Sciatic nerve (tissue), 2 donors: Measurements from ENCODE around the gene CPT1A. TPM values are rescaled to one million over a fixed set of nuclear protein-coding genes. Genes with fewer than 3 reads are reported as not detected.

Experiments used
- ATAC-seq: fragments of 200-7000 bp; cut with Tn5 transposase; one replicate; pipeline ENCODE4 v1.9.1; 2020; ENCODE audit warnings: mild to moderate bottlenecking, moderate library complexity
- DNase-seq: peaks from one replicate; pipeline ENCODE4 v3.0.0-alpha.2; 2020; ENCODE audit warnings: low spot score
- intact Hi-C: fragments of 100-400 bp; cut with DNase I; formaldehyde crosslinking; loops from one replicate; pipeline ENCODE4 v1.14.2; 2022
- total RNA-seq: library from RNA; stranded (reverse); fragmentation: NEBNext Ultra II Directional; extraction: Animal tissue kit (Norgen Biotek cat#: 25700); gene quantifications from one replicate; pipeline ENCODE4 v1.2.1, GENCODE V29; 2021
- donor health status: DM: no; HTN: no; CAD: no.
- donor health status: DM: no; HTN: no; CAD: no.

Gene CPT1A
- total RNA-seq, 1 donor from 2014 or later = 55.9 TPM

DNA sequence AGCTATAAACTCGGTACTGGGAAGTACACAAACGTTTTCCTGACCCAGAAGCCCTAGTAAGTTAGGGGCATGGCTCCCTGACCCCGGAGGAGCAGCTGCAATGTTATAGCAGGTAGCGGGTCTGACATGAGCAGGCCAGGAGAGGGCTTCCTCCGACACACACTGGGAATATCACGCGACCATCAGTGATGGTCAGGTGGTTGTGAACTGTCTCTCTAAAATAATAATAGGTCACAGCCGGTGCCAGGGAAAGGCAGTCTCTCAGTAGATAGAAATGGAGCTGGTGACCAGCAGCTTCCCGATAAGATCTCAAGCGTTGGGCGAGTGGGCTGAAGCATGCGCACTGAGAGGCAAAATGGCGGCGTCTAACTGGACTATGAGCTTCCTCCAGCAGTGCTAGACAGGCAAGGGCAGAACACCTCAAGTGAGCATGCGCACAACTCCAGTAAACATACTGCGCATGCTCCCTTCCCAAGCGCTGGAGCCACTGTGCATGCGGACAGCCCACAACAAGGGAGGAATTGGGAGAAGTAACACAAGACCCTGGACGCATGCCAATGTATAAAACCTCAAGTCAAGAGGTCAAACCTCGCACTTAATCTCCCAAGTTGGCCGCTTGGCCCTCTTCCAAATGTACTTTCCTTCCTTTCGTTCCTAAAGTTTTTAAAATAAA lies 68.1 kb downstream of the CPT1A start:
- intact Hi-C loops = no loop called here
- ATAC-seq = peak; percentile 90

DNA sequence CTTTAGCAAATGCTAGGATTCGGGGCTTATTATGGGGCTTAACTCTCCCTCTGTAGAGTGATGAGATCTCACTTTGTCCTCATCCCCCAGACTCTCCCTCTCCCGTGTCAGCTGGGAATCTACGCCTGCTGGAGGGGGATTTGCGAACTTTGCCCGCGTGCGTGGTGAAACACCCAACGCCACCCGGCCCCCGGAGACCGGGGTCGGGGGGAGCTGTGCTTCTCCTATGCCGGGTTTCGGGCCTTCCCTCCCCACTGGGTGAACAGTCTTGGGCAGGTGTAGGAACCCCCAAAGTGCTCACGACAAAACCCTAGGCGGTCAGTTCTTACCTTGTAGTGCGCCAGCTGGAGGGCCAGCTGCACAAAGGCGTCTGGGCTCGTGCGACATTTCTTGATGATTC lies 68.8 kb downstream of the CPT1A start:
- intact Hi-C loops = no loop called here
- no peak for DNase-seq
- ATAC-seq = no peak

More for the DNA sequence above, 68.1 kb downstream of the CPT1A start:
- peak; percentile 63 for DNase-seq

- ATAC-seq (no peak), DNase-seq (no peak)
- intact Hi-C loops = no loop called here
These were observed 70.9 kb downstream of the CPT1A start for GRCh38 chr11:68770781-68771180.

- no peak for ATAC-seq
- no peak for DNase-seq
- intact Hi-C loops = no loop called here
These were observed 74.0 kb downstream of the CPT1A start for GRCh38 chr11:68767672-68768071.

GRCh38 chr11:68766786-68767185 lies 74.9 kb downstream of the CPT1A start:
- no peak for ATAC-seq
- intact Hi-C loops = no loop called here
- DNase-seq = no peak

- intact Hi-C loops = no loop called here
- DNase-seq (no peak), ATAC-seq (no peak)
These were observed 77.0 kb downstream of the CPT1A start for GRCh38 chr11:68764746-68765145.

DNA sequence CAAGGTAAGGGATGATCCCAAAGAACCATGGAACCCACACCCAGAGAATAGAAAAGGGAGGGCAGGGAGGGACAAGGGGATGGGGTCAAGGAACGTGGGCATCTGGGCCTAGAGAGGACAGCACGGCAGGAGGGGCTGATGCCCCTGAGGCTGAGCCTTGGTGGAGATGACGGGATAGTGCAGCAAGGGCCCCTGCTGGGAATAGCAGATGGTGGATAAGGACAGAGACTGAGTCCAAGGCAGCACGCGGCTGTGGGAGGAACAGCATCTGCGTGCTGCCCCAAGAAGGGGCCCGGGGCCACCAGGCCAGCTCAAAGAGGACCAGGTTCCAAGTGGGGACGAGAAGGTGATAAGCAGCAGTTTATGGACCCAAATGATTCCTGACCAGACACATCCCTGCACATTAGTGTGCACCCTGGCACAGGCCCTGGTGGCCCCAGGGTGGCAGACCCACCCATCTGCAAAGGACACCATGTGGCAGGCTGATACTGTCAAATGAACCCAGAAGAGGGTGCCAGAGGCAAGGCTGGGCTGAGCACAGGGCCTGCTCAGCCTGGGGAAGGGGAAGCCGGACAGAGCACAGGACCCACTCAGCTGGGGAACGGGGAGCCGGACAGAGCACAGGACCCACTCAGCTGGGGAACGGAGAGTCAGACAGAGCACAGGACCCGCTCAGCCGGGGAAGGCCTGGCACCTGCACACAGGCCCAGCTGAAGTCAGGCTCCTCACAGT lies 77.6 kb downstream of the CPT1A start:
- DNase-seq = no peak
- intact Hi-C loops = no loop called here
- ATAC-seq = peak; percentile 49

DNA sequence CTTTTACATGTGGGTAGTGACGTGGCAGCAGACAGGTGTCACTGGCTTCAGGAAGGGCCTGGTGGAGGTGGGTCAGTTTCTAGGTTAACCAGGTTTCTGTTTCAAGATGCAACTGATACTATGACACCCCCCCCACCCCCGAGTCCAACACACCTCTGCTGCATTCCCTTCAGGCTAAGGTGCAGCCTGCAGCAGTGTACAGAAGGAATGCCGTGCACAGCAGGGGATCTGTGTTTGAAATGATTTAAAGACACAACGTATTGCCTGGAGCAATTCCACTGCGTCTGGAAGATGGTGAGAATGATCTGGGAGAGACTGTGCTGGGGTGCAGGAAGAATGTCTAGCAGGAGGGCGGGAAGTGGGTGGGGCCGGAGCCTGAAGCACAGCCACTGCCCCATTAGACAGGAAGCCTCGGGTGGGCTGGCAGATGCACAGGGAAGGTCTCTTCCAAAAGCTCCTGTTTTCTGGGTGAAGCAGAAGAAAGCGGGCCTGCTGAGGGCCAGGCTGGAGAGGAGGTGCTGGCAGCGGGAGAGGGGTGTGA lies 78.5 kb downstream of the CPT1A start:
- no peak for DNase-seq
- intact Hi-C loops = no loop called here
- no peak for ATAC-seq

- intact Hi-C loops = no loop called here
- ATAC-seq (no peak), DNase-seq (no peak)
These were observed 79.2 kb downstream of the CPT1A start for GRCh38 chr11:68762481-68762880.

DNA sequence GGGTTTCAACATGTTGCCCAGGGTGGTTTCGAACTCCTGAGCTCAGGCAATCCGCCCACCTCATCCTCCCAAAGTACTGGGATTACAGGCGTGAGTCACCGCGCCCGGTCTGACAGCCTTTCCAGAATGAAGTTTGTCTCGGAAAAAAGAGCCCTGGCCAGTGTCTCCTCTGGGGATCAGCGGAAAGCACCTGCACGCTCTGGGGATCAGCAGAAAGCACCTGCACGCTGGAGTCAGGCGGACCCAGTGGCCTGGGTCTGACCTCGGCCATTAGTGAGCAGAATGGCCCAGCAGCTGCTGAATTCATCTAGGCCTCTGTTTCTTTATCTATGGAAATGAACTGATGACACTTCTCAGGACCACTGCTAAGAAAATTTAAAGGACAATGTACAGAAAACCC lies 79.9 kb downstream of the CPT1A start:
- intact Hi-C loops = no loop called here
- ATAC-seq (no peak), DNase-seq (no peak)

- intact Hi-C loops = no loop called here
- DNase-seq = no peak
- no peak for ATAC-seq
These were observed 81.7 kb downstream of the CPT1A start for GRCh38 chr11:68759991-68760390.

DNA sequence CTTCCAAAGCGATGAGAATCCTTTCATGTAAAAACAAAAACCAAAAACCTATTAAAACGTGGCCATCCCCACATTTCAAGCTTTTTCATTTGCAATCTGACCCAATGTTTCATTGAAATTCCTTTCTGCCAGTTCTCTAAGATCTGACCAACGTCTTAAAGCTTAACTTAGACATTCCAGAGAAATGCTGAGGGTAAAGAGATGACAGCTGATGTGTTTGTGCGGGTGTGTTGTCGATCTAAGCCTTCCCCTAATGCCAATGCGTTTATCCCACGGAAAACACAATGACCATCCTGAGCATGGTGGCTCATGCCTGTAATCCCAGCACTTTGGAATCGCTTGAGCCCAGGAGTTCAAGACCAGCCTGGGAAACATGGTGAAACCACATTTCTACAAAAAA lies 84.0 kb downstream of the CPT1A start:
- ATAC-seq (no peak), DNase-seq (no peak)
- intact Hi-C loops = no loop called here

DNA sequence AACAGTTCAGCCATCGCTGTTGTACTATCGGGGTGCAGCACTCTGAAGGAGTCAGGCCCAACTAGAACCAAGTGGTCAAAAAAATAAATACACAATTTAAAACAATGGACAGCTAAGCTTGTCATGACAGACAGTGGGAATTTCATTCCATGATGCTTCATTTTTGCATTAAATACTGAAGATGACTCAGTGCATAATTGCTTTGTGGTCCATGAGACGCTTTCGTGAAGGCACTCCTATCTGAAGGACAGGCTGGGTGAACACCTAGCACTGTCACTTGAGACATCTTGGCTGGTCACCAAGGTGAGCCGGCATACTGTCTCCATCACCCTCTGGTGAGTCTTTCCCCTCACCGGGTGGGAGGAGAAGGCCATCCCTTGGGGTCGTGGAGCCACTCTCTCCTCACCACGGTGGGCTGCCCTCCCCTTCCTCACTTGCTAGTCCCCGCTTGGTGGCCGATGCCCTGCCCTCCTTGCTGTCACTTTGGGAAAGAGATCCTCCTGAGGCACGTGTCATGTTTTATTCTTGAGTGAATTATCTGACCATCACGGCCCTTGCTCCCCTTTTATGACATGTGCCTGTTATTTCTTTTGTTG lies 85.4 kb downstream of the CPT1A start:
- DNase-seq (no peak), ATAC-seq (no peak)
- intact Hi-C loops = no loop called here

DNA sequence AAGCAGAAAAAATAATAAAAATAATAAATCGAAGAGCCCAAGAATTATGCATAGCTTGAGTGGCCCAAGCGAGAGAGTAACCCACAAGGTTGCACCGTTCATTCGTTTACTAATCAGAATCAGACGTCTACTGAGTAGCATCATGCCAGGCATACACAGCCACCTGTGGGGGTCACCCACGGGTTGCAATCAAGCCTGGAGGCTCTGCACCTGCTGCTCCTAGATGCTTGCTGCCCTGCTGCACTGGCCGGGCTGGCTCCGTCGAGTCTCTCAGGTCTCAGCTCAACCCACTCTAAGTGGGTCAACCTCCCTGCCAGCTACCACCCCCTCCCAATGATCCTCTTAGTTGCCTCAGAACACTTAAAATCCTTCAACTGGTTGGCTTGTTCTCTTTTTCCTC lies 88.4 kb downstream of the CPT1A start:
- intact Hi-C loops = no loop called here
- ATAC-seq (no peak), DNase-seq (no peak)

- peak; percentile 94 for ATAC-seq
- intact Hi-C loops = no loop called here
These were observed 90.3 kb downstream of the CPT1A start, which contains the start of gene TESMIN for GRCh38 chr11:68751331-68751856. Gene TESMIN, minus strand, starts transcription at chr11:68751520. Its CDS starts 860 bp downstream, at chr11:68750660.

DNA sequence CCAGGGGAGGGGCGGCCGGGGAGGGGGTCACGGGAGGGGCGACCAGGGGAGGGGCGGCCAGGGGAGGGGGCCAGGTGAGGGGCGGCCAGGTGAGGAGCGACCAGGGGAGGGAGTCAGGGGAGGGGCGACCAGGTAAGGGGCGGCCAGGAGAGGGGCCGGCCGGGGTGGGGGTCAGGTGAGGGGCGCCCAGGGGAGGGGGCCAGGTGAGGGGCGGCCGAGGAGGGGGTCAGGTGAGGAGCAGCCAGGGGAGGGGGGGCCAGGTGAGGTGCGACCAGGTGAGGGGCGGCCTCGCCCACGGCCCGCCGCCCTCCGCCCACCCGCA lies 90.8 kb downstream of the CPT1A start:
- DNase-seq (peak; percentile 66), ATAC-seq (no peak)
- intact Hi-C loops = no loop called here

More at GRCh38 chr11:68751331-68751856, 90.3 kb downstream of the CPT1A start, which contains the start of gene TESMIN:
- DNase-seq = peak; percentile 93

DNA sequence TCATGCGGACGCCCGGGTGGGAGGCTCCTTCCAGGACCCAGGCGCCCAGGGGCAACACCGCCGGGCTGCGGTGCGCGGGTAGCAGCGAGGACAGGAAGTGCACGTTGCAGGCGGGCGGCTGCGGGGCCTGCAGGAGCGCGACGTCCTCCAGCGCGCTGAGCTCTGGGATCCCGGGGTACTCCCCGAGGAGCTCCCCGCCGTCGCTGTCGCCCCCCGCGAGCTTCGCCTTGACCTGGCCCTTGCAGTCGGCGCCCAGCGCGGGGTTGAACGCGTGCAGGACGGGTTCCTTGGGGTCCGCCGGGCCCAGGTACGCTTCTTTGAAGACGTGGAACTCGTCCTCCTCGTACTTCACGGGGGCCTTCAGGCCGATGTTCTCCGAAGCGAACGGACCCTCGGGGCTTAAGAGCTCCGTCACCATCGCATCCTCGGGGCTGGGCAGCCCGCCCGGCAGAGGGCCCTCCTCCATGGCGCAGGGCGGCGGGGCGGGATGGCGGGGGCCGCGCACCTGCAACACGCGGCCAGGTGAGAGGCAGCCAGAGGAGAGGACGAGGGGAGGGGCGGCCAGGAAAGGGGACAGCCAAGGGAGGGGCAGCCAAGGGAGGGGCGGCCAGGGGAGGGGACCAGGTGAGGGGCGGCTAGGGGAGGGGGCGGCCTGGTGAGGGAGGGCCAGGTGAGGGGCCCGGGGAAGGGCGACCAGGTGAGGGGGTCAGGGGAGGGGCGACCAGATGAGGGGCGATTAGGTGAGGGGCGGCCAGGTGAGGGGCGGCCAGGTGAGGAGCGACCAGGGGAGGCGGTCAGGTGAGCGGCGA lies 91.3 kb downstream of the CPT1A start:
- ATAC-seq = peak; percentile 35
- peak; percentile 65 for DNase-seq
- intact Hi-C loops = no loop called here

DNA sequence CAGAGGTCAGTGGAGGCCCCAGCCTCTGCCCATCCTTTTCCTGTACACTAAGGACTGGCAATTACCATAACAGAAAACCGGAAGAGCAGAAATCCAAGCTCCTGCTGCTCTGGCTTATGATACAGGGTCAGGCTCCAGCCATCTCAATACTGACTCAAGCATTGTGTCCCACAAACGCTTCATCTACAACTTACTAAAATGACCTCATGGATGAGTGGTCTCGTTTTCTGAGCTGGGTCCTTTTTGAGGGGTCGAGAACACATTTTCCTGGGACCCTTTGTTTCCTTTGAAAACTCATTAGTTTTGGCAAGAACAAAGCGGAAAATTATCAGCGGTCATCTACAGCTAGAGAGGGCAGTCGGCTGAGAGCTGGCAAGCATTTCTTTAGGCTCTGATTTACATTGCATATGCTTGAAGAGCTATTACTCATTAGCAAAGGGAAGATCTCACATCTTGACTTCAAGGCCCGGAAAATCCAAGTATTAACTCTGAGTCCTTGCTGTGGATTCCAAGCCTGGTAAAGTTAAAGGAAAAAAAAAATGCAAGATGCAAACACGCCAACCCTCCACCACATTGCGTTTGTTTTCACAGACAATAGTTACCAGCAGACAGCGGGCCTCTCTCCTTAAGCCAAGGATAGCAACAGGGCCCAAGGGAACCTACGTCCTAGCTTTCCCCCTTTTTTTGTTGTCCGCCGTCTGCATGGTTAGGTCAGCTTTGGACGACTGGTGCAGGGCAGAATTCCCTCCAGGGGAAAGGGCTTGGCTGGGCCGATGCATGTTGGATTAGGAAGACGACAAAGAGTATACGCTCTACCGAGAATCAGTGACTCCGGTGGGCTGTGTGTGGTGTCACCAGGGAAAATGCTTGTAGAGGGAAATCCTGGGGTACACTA lies 92.2 kb downstream of the CPT1A start:
- ATAC-seq (peak; percentile 67), DNase-seq (no peak)
- intact Hi-C loops = no loop called here
